A673 (cell line): Measurements from ENCODE around the gene TBC1D25.

Experiments
- EZH2 ChIP-seq: fragments of 200-600 bp; sonication (generic); IDR thresholded peaks from 2 replicates; pipeline ENCODE4 v1.6.1; 2017; ENCODE audit warnings: borderline replicate concordance, low read depth, mild to moderate bottlenecking, mixed read lengths, antibody characterized with exemption, low read length; ENCODE audit not compliant: poor library complexity, severe bottlenecking
- TF ChIP-seq, protein P1 (sequence below): fragments of 300-800, 200-600 bp; sonication (generic); conservative IDR thresholded peaks from 2 replicates; pipeline ENCODE4 v1.5.1; 2017; ENCODE audit warnings: low read depth, mild to moderate bottlenecking, antibody characterized with exemption, low read length, moderate library complexity, mixed read lengths

- TF ChIP-seq, protein P1, sequence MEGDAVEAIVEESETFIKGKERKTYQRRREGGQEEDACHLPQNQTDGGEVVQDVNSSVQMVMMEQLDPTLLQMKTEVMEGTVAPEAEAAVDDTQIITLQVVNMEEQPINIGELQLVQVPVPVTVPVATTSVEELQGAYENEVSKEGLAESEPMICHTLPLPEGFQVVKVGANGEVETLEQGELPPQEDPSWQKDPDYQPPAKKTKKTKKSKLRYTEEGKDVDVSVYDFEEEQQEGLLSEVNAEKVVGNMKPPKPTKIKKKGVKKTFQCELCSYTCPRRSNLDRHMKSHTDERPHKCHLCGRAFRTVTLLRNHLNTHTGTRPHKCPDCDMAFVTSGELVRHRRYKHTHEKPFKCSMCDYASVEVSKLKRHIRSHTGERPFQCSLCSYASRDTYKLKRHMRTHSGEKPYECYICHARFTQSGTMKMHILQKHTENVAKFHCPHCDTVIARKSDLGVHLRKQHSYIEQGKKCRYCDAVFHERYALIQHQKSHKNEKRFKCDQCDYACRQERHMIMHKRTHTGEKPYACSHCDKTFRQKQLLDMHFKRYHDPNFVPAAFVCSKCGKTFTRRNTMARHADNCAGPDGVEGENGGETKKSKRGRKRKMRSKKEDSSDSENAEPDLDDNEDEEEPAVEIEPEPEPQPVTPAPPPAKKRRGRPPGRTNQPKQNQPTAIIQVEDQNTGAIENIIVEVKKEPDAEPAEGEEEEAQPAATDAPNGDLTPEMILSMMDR = no peak
- no peak for TF ChIP-seq EZH2
Observed at GRCh38 chrX:48496660-48497059, 42.9 kb upstream of the TBC1D25 start.
